Tibial artery (tissue), 4 donors: ENCODE data around the gene CAPN5.
A peak's percentile ranks its signal among the peaks of the same experiment; 100 is the strongest.

Experiments
- DNase-seq, 2 donors: peaks; one replicate each; pipeline ENCODE4 v3.0.0-alpha.2; 2019
- H3K27ac ChIP-seq, 2 donors: fragments of 200-600 bp; sonication (generic) in 1 of 2; 1 replicate in 1 of 2; 2 replicates in 1 of 2; pipeline ENCODE4 v1.5.1; 2018 to 2019; ENCODE audit warnings: mild to moderate bottlenecking in 1 of 2
- H3K27me3 ChIP-seq, 2 donors: fragments of 200-600 bp; sonication (generic) in 1 of 2; one replicate each; pipeline versions ENCODE4 v1.5.1 to v1.6.0; 2016 to 2019
- H3K36me3 ChIP-seq, 3 donors: fragments of 200-600 bp; sonication (generic) in 2 of 3; one replicate each; pipeline ENCODE4 v1.5.1; 2016 to 2019; ENCODE audit warnings: mild to moderate bottlenecking in 2 of 3
- H3K4me1 ChIP-seq, 4 donors: fragments of 200-600 bp; sonication (generic) in 2 of 4; 1 replicate in 3 of 4; 2 replicates in 1 of 4; pipeline ENCODE4 v1.5.1; 2016 to 2019
- H3K4me3 ChIP-seq, 2 donors: fragments of 200-600 bp; sonication (generic) in 1 of 2; 1 replicate in 1 of 2; 2 replicates in 1 of 2; pipeline ENCODE4 v1.5.1; 2018 to 2019; ENCODE audit warnings: mild to moderate bottlenecking in 2 of 2
- H3K9me3 ChIP-seq, 3 donors: fragments of 200-600 bp; sonication (generic) in 1 of 3; one replicate each; pipeline ENCODE4 v1.5.1; 2016 to 2019
- CTCF ChIP-seq, 2 experiments: fragments of 200-600 bp in 1 of 2; fragments of 450-650 bp in 1 of 2; IDR thresholded peaks; one replicate each; pipeline ENCODE4 v1.5.1; 2017 to 2019; ENCODE audit warnings: antibody characterized with exemption in 2 of 2, mild to moderate bottlenecking in 1 of 2, moderate library complexity in 1 of 2
- intact Hi-C: fragments of 100-400 bp; cut with DNase I; formaldehyde crosslinking; loops from one replicate; pipeline ENCODE4 v1.15.0; 2023; ENCODE audit warnings: low total_unique reads

Gene CAPN5

GRCh38 chr11:77107950-77108349, 41.2 kb downstream of the CAPN5 start:
- no peak overlapping the region for H3K27ac ChIP-seq
- peak; percentile 58 to 78 for DNase-seq
- intact Hi-C loops: no loop called here
- H3K4me3 ChIP-seq: no peak overlapping the region
- H3K4me1 ChIP-seq: peaks cover 0 to 11% (median 6%) of the 10 kb centered on the region in 4 donors
- no peak for TF ChIP-seq CTCF (IDR thresholded peaks at IDR 0.05)
- no peaks in the 10 kb centered on the region for H3K27me3 ChIP-seq
- peaks cover 0 to 5% (median 0%) of the 10 kb centered on the region in 3 donors for H3K36me3 ChIP-seq
- H3K9me3 ChIP-seq: no peaks in the 10 kb centered on the region

- H3K4me1 ChIP-seq: peaks cover 0 to 11% (median 6%) of the 10 kb centered on the region in 4 donors
- DNase-seq: no peak
- no peak for TF ChIP-seq CTCF (IDR thresholded peaks at IDR 0.05)
- no peaks in the 10 kb centered on the region for H3K9me3 ChIP-seq
- H3K4me3 ChIP-seq: no peak overlapping the region
- intact Hi-C loops: no loop called here
- no peaks in the 10 kb centered on the region for H3K27me3 ChIP-seq
- no peak overlapping the region for H3K27ac ChIP-seq
- peaks cover 0 to under 1% (median 0%) of the 10 kb centered on the region in 3 donors for H3K36me3 ChIP-seq
Measured at GRCh38 chr11:77108436-77108835, 41.7 kb downstream of the CAPN5 start.

GRCh38 chr11:77109236-77110019, 42.7 kb downstream of the CAPN5 start:
- no peaks in the 10 kb centered on the region for H3K9me3 ChIP-seq
- no peak for TF ChIP-seq CTCF (IDR thresholded peaks at IDR 0.05)
- peaks cover 0 to 4% (median 3%) of the 10 kb centered on the region in 3 donors for H3K36me3 ChIP-seq
- H3K27ac ChIP-seq: no peak overlapping the region
- H3K4me1 ChIP-seq: peaks cover 0 to 11% (median 6%) of the 10 kb centered on the region in 4 donors
- peak in 1 of 2 donors; percentile 47 for DNase-seq
- no peak overlapping the region for H3K4me3 ChIP-seq
- intact Hi-C loops: no loop called here
- no peaks in the 10 kb centered on the region for H3K27me3 ChIP-seq

GRCh38 chr11:77110836-77111235, 44.1 kb downstream of the CAPN5 start:
- H3K4me1 ChIP-seq: peaks cover 0 to 11% (median 6%) of the 10 kb centered on the region in 4 donors
- no peak for TF ChIP-seq CTCF (IDR thresholded peaks at IDR 0.05)
- no peaks in the 10 kb centered on the region for H3K9me3 ChIP-seq
- intact Hi-C loops: no loop called here
- peaks cover 0 to 10% (median 4%) of the 10 kb centered on the region in 3 donors for H3K36me3 ChIP-seq
- H3K27ac ChIP-seq: no peak overlapping the region
- DNase-seq: no peak
- H3K4me3 ChIP-seq: no peak overlapping the region
- H3K27me3 ChIP-seq: no peaks in the 10 kb centered on the region

- H3K27me3 ChIP-seq: no peaks in the 10 kb centered on the region
- H3K27ac ChIP-seq: no peak overlapping the region
- peaks cover 0 to 11% (median 6%) of the 10 kb centered on the region in 4 donors for H3K4me1 ChIP-seq
- peaks cover 0 to 12% (median 4%) of the 10 kb centered on the region in 3 donors for H3K36me3 ChIP-seq
- DNase-seq: no peak
- TF ChIP-seq CTCF (IDR thresholded peaks at IDR 0.05): no peak
- no peak overlapping the region for H3K4me3 ChIP-seq
- H3K9me3 ChIP-seq: no peaks in the 10 kb centered on the region
- intact Hi-C loops: no loop called here
Measured at GRCh38 chr11:77111277-77111676, 44.5 kb downstream of the CAPN5 start.
